Measurements from ENCODE around the gene DGKQ. TPM values are rescaled to one million over a fixed set of nuclear protein-coding genes. Genes with fewer than 3 reads are reported as not detected.
"Not testable (repeated sequence)": the region's sequence is repeated elsewhere in the genome, so short reads cannot be mapped to it uniquely, and the experiment has no call there.

DGKQ gene
- total RNA-seq, 1 donor from 2014 or later: 17.9 TPM

GRCh38 chr4:931194-931959 lies 42.0 kb downstream of the DGKQ start:
- Histone ChIP-seq H3K27me3 (ENCODE audit: control insufficient read depth, insufficient read depth, low read length) (no peaks in the 10 kb centered on the region), H3K36me3 (ENCODE audit: control insufficient read depth, insufficient read depth, low read length) (peaks cover 7% of the 10 kb centered on the region), H3K4me3 (ENCODE audit: low read depth, low read length) (peak overlapping the region; percentile 100)
- FAIRE-seq (peak; percentile 60), DNase-seq (ENCODE audit: low read depth) (peak; percentile 30)
- no peak for TF ChIP-seq CTCF (IDR thresholded peaks at IDR 0.05; ENCODE audit: insufficient read depth, low read length, severe bottlenecking)

GRCh38 chr4:930827-931193 lies 42.6 kb downstream of the DGKQ start:
- Histone ChIP-seq H3K36me3 (ENCODE audit: control insufficient read depth, insufficient read depth, low read length) (peaks cover 7% of the 10 kb centered on the region), H3K27me3 (ENCODE audit: control insufficient read depth, insufficient read depth, low read length) (no peaks in the 10 kb centered on the region), H3K4me3 (ENCODE audit: low read depth, low read length) (peak overlapping the region; percentile 100)
- no peak for TF ChIP-seq CTCF (IDR thresholded peaks at IDR 0.05; ENCODE audit: insufficient read depth, low read length, severe bottlenecking)
- DNase-seq (ENCODE audit: low read depth) (no peak), FAIRE-seq (no peak)

- peaks cover 7% of the 10 kb centered on the region for H3K36me3 ChIP-seq (ENCODE audit: control insufficient read depth, insufficient read depth, low read length)
- no peak for TF ChIP-seq CTCF (IDR thresholded peaks at IDR 0.05; ENCODE audit: insufficient read depth, low read length, severe bottlenecking)
- DNase-seq (ENCODE audit: low read depth) (peak; percentile 13), FAIRE-seq (no peak)
- H3K27me3 ChIP-seq (ENCODE audit: control insufficient read depth, insufficient read depth, low read length): no peaks in the 10 kb centered on the region
- no peak overlapping the region for H3K4me3 ChIP-seq (ENCODE audit: low read depth, low read length)
Observed at GRCh38 chr4:930028-930551, 43.3 kb downstream of the DGKQ start.

- Histone ChIP-seq H3K36me3 (ENCODE audit: control insufficient read depth, insufficient read depth, low read length) (peaks cover 7% of the 10 kb centered on the region), H3K4me3 (ENCODE audit: low read depth, low read length) (no peak overlapping the region), H3K27me3 (ENCODE audit: control insufficient read depth, insufficient read depth, low read length) (no peaks in the 10 kb centered on the region)
- DNase-seq (ENCODE audit: low read depth): no peak
- TF ChIP-seq CTCF (IDR thresholded peaks at IDR 0.05; ENCODE audit: insufficient read depth, low read length, severe bottlenecking): no peak
- no peak for FAIRE-seq
Observed at GRCh38 chr4:929096-929765, 44.1 kb downstream of the DGKQ start.

- H3K36me3 ChIP-seq (ENCODE audit: control insufficient read depth, insufficient read depth, low read length); H3K27me3 ChIP-seq (ENCODE audit: control insufficient read depth, insufficient read depth, low read length); H3K4me3 ChIP-seq (ENCODE audit: low read depth, low read length); DNase-seq (ENCODE audit: low read depth); FAIRE-seq: not testable (repeated sequence)
Observed at GRCh38 chr4:927566-927965, 45.8 kb downstream of the DGKQ start.

GRCh38 chr4:926538-926937 lies 46.8 kb downstream of the DGKQ start:
- FAIRE-seq (no peak), DNase-seq (ENCODE audit: low read depth) (peak; percentile 11)
- Histone ChIP-seq H3K27me3 (ENCODE audit: control insufficient read depth, insufficient read depth, low read length) (no peaks in the 10 kb centered on the region), H3K36me3 (ENCODE audit: control insufficient read depth, insufficient read depth, low read length) (peaks cover 10% of the 10 kb centered on the region), H3K4me3 (ENCODE audit: low read depth, low read length) (no peak overlapping the region)
- TF ChIP-seq CTCF (IDR thresholded peaks at IDR 0.05; ENCODE audit: insufficient read depth, low read length, severe bottlenecking): peak; percentile 73

Measured in bronchial epithelial cell (primary cell).